ENCODE data around the gene RSAD1. TPM values are rescaled to one million over a fixed set of nuclear protein-coding genes. Genes with fewer than 3 reads are reported as not detected.

RSAD1 gene
- polyA plus RNA-seq, 10 donors = 28.9 to 41.9 (median 32.7) TPM

GRCh38 chr17:50491505-50491904 lies 12.8 kb downstream of the RSAD1 start:
- no peak for DNase-seq

DNA sequence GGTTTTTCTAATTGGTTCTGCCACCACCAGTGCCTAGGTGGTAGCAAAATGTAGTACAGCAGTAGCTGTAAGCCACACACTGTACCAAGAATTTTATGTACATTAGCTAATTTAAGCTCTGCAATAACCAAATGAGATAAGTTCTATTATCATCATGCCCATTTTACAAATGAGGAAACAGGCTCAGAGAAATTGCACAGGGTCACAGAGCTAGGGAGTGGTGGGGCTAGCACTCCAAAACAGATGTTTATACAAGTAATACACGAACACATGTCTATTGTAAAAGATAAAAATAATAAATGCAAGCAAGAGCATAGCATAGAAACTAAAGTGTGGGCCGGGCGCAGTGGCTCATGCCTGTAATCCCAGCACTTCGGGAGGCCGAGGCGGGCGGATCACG lies 13.6 kb downstream of the RSAD1 start:
- no peak for DNase-seq

DNA sequence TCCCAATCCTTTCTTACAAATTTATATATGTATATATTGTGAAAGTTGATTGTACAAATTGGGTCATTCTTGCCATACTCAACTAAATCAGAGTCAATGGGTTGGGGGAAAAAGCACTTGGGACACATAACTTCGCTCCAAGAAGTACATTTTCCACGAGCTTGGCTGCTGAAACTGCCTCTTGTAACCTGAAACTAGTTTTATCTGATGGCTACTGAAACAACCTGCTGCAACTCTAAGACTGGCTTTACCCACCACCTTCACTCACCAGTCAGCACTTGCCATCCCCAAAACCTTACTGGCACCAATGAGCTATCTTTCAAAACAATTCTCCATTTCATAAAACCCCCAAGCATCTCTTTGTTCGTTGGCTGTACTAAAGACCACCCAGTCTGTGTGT lies 15.1 kb downstream of the RSAD1 start:
- no peak for DNase-seq

GRCh38 chr17:50495217-50495823 lies 16.7 kb downstream of the RSAD1 start:
- DNase-seq = no peak

DNA sequence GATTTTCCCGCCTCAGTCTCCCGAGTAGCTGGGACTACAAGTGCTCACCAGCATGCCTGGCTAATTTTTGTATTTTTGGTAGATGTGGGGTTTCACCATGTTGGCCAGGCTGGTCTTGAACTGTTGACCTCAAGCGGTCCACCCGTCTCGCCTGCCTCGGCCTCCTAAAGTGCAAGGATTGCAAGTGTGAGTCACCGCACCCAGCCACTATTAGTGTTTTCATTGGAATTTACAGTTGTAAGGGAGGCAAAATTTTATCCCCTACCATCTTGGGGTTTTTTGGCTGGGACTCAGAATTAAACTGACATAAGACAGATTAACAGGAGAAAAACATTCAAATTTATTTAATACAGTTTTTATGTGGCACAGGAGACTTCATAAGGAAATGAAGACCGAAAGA lies 17.3 kb downstream of the RSAD1 start:
- no peak for DNase-seq

DNA sequence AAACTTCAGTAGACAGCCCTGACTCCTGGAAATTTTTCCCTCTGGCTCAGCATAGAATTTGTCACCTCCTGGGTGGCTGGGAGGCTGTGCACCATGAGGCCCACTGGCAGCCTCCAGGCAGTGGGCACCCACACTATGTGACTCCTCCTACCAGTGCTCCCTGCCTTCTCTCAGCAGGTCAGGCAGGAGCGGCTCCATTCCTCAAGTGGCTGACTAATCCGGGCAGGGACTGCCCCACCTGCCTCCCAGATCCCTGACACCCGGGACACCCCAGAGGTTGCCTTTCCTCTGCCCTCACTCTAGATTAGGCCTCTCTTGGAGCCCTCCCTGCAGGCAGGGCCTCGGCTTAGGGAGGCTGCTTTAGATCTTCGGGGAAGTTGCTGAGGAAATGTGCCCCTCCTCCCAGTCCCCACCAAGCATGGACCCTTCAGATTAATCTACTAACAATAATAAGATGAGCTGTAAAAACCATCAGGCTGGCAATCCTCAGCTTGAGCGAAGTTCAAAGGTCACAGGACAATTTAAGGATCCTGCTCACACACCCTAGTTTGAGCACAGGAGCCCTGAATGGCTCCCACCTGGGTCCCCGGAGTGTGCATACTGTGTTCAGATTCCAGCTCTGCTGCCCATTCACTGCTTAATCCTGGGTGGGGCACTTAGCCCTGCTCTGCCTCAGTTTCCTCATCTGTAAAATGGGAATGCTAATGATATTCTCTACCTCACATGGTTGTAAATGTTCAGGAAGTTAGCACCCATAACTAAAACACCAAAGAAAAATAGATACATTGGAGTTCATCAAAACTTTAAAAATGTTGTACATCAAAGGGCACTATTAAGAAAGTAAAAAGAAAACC lies 19.6 kb downstream of the RSAD1 start:
- no peak for DNase-seq

GRCh38 chr17:50499270-50499669 lies 20.6 kb downstream of the RSAD1 start:
- no peak for DNase-seq

- DNase-seq = peak in 1 of 3 donors; percentile 40
These were observed 21.1 kb downstream of the RSAD1 start for GRCh38 chr17:50499721-50500120.

- no peak for DNase-seq
These were observed 22.4 kb downstream of the RSAD1 start for GRCh38 chr17:50501054-50501453.

GRCh38 chr17:50502301-50502990 lies 23.8 kb downstream of the RSAD1 start:
- DNase-seq = no peak

GRCh38 chr17:50505591-50506130 lies 27.0 kb downstream of the RSAD1 start:
- no peak for DNase-seq

DNA sequence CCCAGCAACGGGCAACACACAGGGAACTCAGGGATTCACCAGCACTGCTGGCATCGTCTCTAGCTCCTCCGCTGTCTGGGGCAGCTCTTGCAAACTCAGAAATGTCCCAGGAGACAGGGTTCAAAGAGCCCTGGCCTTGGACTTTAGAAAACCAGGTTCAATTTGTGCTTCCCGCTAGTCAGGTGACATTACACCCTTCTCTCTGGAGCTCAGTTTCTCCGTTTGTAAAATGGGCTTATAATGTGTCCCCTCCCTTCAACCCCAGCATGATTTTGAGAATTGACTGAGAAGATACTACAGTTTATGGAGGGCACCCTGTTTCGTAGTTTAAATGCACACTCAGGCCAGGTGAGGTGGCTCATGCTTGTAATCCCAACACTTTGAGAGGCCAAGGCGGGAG lies 27.6 kb downstream of the RSAD1 start:
- DNase-seq = no peak

DNA sequence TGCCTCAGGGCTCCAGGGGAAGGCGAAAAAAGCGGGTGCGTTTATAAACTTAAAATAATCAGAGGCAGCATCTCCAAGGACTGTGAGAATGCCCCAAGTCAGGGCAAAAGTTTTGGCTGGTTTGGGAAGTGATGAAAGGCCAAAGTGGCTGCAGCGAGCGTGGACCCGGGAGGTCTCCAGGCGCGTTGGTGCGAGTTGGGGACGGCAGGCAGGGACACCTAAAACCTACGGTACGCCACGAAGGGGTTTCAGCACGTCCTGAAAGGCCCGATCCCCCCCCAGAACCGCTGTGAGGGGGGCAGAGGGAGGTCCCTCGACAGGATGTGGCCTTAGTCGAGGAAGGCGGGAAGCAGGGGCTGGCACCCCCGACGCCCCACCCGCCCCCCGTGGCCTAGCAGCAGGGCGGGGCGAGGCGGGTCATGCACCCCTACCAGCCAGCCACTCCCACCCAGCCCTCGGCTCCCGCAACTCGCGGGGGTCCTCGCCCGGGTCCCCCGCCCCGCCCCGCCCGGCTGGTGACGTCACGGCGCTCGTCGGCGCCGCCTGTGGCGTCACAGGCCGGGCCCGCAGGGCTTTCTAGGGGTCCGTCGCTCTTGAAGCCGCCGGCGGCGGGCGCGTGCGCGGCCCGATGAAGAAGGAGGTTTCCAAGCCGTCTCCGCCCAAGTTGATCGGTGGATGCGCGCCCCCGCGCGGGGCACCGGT lies 29.4 kb downstream of the RSAD1 start, which contains the start of gene MYCBPAP:
Gene MYCBPAP, plus strand, starts transcription at position 569 of the 702 bp plus-strand sequence. CDS start 236 bp downstream, outside the sequence.
- DNase-seq = peak; percentile 72 to 94 (median 86)

- peak; percentile 28 to 70 (median 34) for DNase-seq
These were observed 30.2 kb downstream of the RSAD1 start for GRCh38 chr17:50508573-50509460.

- no peak for DNase-seq
These were observed 32.4 kb downstream of the RSAD1 start for GRCh38 chr17:50511058-50511457.

DNA sequence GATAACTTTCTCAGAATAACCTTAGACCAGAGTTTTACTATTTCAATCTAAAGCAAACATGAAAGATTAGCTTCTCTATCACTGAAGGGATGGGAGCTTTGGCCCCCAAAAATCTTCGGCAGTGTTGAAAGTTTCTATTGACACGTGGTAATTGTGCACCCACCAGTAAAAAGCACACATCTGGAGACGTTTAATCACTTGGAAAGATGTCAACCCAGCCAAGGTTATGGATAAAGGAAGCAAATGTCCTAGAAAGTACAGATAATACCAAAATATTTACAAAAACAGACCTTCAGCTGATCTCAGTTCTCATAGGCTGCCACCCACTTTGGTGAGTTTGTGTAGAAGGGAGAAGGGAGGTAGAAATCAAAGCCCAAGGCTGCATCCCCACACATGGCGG lies 34.8 kb downstream of the RSAD1 start:
- no peak for DNase-seq

- no peak for DNase-seq
These were observed 35.7 kb downstream of the RSAD1 start for GRCh38 chr17:50514388-50514787.

DNA sequence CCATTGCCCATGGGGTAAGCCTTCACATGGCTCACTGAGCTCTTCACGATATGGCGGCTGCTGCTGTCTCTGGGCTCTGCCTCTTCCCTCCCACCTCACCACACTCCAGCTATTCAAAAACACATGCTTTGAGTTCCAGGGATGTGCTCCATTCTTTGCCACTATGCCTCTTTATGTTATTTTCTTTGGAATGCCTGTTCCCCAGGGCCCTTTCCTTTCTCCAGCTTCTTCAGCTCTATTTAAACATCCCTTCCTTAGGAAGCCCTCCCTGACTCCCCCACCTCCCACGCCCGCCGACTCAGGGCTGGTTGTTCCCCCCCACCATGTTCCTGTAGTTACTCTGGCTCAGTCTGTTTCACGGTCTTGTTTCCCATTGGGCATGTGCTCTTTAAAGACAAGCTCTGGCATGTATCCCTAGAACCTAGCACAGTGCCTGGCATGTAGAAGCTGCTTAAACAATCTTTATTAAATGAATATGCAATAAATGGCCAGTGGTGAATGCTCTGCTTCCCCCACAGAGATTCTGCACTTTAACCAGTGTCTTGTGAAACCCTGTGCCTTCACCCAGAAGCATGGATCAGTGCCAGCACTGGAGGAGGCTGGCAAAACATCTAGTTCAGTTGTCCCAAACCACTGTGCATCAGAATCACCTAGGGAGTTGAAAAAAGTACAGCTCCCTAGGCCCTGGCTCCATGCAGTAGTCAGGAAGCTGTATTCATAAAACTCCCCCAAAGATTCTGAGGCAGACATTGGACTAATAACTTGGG lies 36.5 kb downstream of the RSAD1 start:
- DNase-seq = no peak

- no peak for DNase-seq
These were observed 38.4 kb downstream of the RSAD1 start for GRCh38 chr17:50517011-50517410.

All from muscle of back (tissue), 11 donors.